SK-N-MC (cell line): Measurements from ENCODE around the gene CTNNA2.

ENCODE experiments used
- EZH2 ChIP-seq: fragments of 200-600 bp; sonication (generic); IDR thresholded peaks from one replicate; pipeline ENCODE4 v1.6.1; 2017; ENCODE audit warnings: antibody characterized with exemption
- FOXP2 ChIP-seq: optimal IDR thresholded peaks from 2 replicates; pipeline ENCODE3; 2011; ENCODE audit warnings: mild to moderate bottlenecking, moderate library complexity; ENCODE audit not compliant: insufficient read depth; ENCODE audit errors: extremely low read length, control extremely low read depth
- POLR2AphosphoS5 ChIP-seq: IDR thresholded peaks from 2 replicates; pipeline ENCODE4 v1.6.1; 2012; ENCODE audit warnings: mild to moderate bottlenecking, low read depth, low read length, borderline replicate concordance

- no peak for TF ChIP-seq POLR2AphosphoS5
- no peak for TF ChIP-seq EZH2
- TF ChIP-seq FOXP2: no peak
These were observed 626.1 kb downstream of the CTNNA2 start for GRCh38 chr2:80139001-80139400.
